Measurements from ENCODE around the gene TNS1. TPM values are rescaled to one million over a fixed set of nuclear protein-coding genes. Genes with fewer than 3 reads are reported as not detected.

Gene TNS1
- total and polyA plus RNA-seq, 7 donors: 73.4 to 742 (median 276) TPM

DNA sequence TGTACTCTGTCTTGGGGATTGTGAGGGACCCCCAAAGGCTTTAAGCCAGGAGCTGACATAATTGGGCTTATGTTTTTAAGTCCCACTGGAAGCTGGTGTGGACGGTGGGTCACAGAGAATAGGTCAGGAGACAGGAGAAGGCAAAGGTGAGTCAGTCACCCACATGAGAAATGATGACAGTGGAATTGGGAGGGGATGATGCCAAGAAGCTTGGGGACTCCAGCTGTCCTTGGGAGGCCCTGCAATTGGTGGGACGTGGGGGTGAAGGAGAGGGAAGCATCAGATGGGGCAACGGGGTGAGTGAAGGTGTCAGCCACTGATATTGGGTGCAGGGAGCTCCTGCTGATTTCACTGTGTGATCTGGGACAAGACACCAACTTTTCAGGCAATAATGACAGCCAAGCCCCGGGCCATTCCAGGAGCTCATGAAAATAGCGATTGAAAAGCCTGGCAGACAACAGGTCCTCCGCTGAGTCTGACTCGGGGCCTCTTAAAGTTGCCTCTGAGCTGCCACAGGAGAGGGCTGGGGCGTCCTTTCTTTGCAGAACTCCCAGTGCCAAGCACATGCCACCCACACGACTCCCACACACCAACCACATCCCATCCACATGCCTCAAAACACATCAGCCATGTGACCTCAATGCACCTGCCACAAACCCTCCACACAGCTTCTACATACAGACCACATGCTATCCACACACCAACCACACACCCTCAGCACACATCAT is 13.4 kb downstream of the TNS1 start:
- intact Hi-C loops (cut with DNase I): loop anchor here (2.0 to 5.0 kb wide), 5 partner anchors 42 to 201 kb away; no protein-coding TSS in a partner anchor
- peaks cover 26% of the 10 kb centered on the region for H3K4me1 ChIP-seq
- peak overlapping the region; percentile 73 for H3K27ac ChIP-seq
- no peaks in the 10 kb centered on the region for H3K9me3 ChIP-seq
- no peaks in the 10 kb centered on the region for H3K36me3 ChIP-seq (ENCODE audit: insufficient read depth in 1 of 2, low read depth in 1 of 2)
- WGBS, 3 donors: 47 to 69% (median 48%) methylated on average over 9 of the region's 9 CpGs
- peak; percentile 23 to 49 (median 44) for ATAC-seq
- no peaks in the 10 kb centered on the region for H3K27me3 ChIP-seq (ENCODE audit: insufficient read depth in 3 of 3, low read length in 2 of 3)
- DNase-seq: peak in 1 of 2 donors; percentile 45
- H3K4me3 ChIP-seq: no peak overlapping the region
- TF ChIP-seq, protein P1, sequence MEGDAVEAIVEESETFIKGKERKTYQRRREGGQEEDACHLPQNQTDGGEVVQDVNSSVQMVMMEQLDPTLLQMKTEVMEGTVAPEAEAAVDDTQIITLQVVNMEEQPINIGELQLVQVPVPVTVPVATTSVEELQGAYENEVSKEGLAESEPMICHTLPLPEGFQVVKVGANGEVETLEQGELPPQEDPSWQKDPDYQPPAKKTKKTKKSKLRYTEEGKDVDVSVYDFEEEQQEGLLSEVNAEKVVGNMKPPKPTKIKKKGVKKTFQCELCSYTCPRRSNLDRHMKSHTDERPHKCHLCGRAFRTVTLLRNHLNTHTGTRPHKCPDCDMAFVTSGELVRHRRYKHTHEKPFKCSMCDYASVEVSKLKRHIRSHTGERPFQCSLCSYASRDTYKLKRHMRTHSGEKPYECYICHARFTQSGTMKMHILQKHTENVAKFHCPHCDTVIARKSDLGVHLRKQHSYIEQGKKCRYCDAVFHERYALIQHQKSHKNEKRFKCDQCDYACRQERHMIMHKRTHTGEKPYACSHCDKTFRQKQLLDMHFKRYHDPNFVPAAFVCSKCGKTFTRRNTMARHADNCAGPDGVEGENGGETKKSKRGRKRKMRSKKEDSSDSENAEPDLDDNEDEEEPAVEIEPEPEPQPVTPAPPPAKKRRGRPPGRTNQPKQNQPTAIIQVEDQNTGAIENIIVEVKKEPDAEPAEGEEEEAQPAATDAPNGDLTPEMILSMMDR (IDR thresholded peaks at IDR 0.05): no peak

DNA sequence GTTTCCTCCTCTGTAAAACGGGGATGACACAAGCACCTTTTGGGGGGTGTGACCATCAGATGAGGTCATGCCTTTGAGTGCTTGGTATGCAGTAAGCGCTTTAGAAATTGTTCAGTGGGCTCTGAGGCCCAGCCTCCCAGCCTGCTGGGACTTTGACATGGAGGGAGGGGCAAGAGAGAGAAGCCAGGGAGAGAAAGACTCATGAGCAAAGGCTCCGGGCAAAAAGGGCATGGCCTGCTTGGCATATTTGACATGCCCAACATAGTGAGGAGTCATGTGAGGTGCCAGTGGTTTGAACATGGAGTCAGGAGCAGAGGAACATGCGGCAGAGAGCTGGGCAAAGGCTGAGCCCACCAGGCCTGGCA is 14.0 kb downstream of the TNS1 start:
- Histone ChIP-seq H3K36me3 (ENCODE audit: insufficient read depth in 1 of 2, low read depth in 1 of 2) (no peaks in the 10 kb centered on the region), H3K27ac (peak overlapping the region; percentile 73), H3K4me1 (peaks cover 22% of the 10 kb centered on the region), H3K9me3 (no peaks in the 10 kb centered on the region), H3K4me3 (peak overlapping the region; percentile 38), H3K27me3 (ENCODE audit: insufficient read depth in 3 of 3, low read length in 2 of 3) (no peaks in the 10 kb centered on the region)
- intact Hi-C loops (cut with DNase I): loop anchor here (1.0 to 5.0 kb wide), 6 partner anchors 42 to 204 kb away; no protein-coding TSS in a partner anchor
- DNase-seq (no peak), ATAC-seq (peak; percentile 50 to 74 (median 68))
- TF ChIP-seq, protein P1 (IDR thresholded peaks at IDR 0.05): no peak
- 31 to 35% (median 32%) methylated on average over 4 of the region's 4 CpGs for WGBS, 3 donors

DNA sequence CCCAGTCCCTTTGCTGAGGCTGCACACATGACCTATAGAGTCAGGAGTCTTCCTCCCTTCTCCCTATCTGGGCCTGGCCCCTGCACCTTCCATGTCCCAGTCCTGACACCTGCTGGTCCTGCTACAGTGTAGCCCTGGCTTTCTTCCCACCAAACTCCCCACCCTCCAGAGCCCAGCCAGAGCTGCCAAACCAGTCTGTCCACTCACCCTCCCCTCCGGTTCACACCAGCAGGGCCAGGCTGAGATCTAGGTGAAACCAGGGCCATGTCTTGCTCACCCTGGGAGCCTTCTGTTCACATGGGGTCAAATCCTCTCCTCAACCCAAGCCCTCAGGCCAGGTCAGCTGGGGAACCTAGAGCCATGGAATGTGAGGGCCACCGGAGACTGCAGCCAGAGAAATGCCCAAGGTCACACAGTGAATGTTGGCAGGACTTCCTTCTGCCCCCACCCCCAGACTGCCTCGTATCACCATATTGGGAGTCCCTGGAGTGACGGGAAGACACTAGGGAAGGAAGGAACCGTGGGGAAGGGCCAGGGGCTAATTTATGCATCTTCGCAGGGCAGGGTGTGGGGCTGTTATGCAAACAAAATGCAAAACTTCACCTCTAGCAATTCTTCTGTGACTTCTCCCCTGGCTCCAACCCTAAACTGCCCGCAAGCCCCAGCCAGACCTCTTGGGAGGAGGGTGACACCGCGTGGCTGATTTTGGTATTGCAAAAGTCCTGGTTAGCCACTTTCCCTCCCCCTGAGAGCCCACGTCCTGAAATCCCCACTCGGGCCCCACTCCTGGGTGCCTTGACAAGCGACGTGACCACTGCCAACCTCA is 14.6 kb downstream of the TNS1 start:
- no peaks in the 10 kb centered on the region for H3K9me3 ChIP-seq
- TF ChIP-seq, protein P1 (IDR thresholded peaks at IDR 0.05): peak; percentile 89
- intact Hi-C loops (cut with DNase I): loop anchor here (1.0 to 5.0 kb wide), 6 partner anchors 41 to 203 kb away; no protein-coding TSS in a partner anchor
- H3K27ac ChIP-seq: peak overlapping the region; percentile 73
- peaks cover 17% of the 10 kb centered on the region for H3K4me1 ChIP-seq
- no peaks in the 10 kb centered on the region for H3K36me3 ChIP-seq (ENCODE audit: insufficient read depth in 1 of 2, low read depth in 1 of 2)
- ATAC-seq: peak; percentile 81 to 87 (median 84)
- peak; percentile 84 to 93 for DNase-seq
- H3K4me3 ChIP-seq: peak overlapping the region; percentile 38
- no peaks in the 10 kb centered on the region for H3K27me3 ChIP-seq (ENCODE audit: insufficient read depth in 3 of 3, low read length in 2 of 3)
- 3 to 6% (median 5%) methylated on average over 13 of the region's 13 CpGs for WGBS, 3 donors

DNA sequence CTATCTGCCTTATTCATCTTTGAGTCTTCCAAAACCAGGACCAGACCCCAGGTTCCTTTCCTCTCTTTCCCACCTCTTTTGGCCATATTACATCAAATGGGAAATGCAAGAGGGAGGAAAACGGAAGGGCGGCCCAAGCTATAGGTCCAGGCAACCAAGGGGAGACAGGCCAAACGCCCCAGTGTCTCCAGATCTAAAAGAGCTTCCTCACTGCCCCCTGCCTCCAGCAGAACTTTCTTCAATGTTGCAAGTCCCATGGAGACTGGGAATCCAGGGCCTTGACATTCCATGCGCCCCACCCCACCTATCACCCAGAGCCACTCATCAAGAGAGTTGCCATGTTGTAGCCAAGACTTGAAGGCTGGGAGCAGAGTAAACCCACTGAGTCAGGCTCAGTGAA is 15.4 kb downstream of the TNS1 start:
- no peaks in the 10 kb centered on the region for H3K27me3 ChIP-seq (ENCODE audit: insufficient read depth in 3 of 3, low read length in 2 of 3)
- peaks cover 17% of the 10 kb centered on the region for H3K4me1 ChIP-seq
- DNase-seq: peak in 1 of 2 donors; percentile 23
- H3K4me3 ChIP-seq: no peak overlapping the region
- no peaks in the 10 kb centered on the region for H3K9me3 ChIP-seq
- WGBS, 3 donors: 95 to 98% (median 97%) methylated on average over 4 of the region's 4 CpGs
- intact Hi-C loops (cut with DNase I): loop anchor here (5.0 kb wide), 3 partner anchors 40 to 90 kb away; no protein-coding TSS in a partner anchor
- no peak overlapping the region for H3K27ac ChIP-seq
- ATAC-seq: no peak
- H3K36me3 ChIP-seq (ENCODE audit: insufficient read depth in 1 of 2, low read depth in 1 of 2): no peaks in the 10 kb centered on the region
- TF ChIP-seq, protein P1 (IDR thresholded peaks at IDR 0.05): no peak
